Skeletal muscle tissue (tissue), 4 donors: ENCODE results near the gene FARS2. TPM values are rescaled to one million over a fixed set of nuclear protein-coding genes. Genes with fewer than 3 reads are reported as not detected.

Experiments
- H3K27ac ChIP-seq: one replicate; pipeline ENCODE4 v1.7.0; 2013; ENCODE audit warnings: mild to moderate bottlenecking, low read depth, low read length, inconsistent platforms
- H3K27me3 ChIP-seq, 3 donors: one replicate each; pipeline ENCODE4 v1.7.0; 2013; ENCODE audit warnings: low read length in 3 of 3; ENCODE audit not compliant: control insufficient read depth in 3 of 3, insufficient read depth in 3 of 3
- H3K36me3 ChIP-seq, 3 donors: one replicate each; pipeline ENCODE4 v1.7.0; 2013; ENCODE audit warnings: low read length in 3 of 3; ENCODE audit not compliant: control insufficient read depth in 3 of 3, insufficient read depth in 3 of 3
- H3K4me1 ChIP-seq, 3 donors: one replicate each; pipeline ENCODE4 v1.7.0; 2013; ENCODE audit warnings: low read length in 3 of 3, mild to moderate bottlenecking in 3 of 3; ENCODE audit not compliant: control insufficient read depth in 3 of 3, insufficient read depth in 3 of 3
- H3K4me3 ChIP-seq, 3 donors: one replicate each; pipeline ENCODE4 v1.7.0; 2013; ENCODE audit warnings: low read length in 3 of 3
- H3K9ac ChIP-seq, 3 donors: one replicate each; pipeline ENCODE4 v1.7.0; 2013; ENCODE audit warnings: low read length in 3 of 3, mild to moderate bottlenecking in 3 of 3, moderate library complexity in 2 of 3, low read depth in 1 of 3
- H3K9me3 ChIP-seq, 3 donors: one replicate each; pipeline ENCODE4 v1.7.0; 2013; ENCODE audit warnings: low read length in 3 of 3; ENCODE audit not compliant: control insufficient read depth in 3 of 3
- total RNA-seq: library from RNA; depleted of rRNA; stranded (reverse); fragments of >200 nt; gene quantifications from one replicate; pipeline ENCODE4 v1.2.3, GENCODE V29; 2014
- donor health status: Osteomylitis.

FARS2 gene
- total RNA-seq, 1 donor from 2014 or later, result 27.7 TPM

GRCh38 chr6:5331845-5332442, 70.6 kb downstream of the FARS2 start:
- Histone ChIP-seq H3K9me3 (no peaks in the 10 kb centered on the region), H3K4me1 (peaks cover 0 to 10% (median 9%) of the 10 kb centered on the region in 3 donors), H3K4me3 (no peak overlapping the region), H3K9ac (no peak overlapping the region), H3K27me3 (no peaks in the 10 kb centered on the region), H3K36me3 (no peaks in the 10 kb centered on the region), H3K27ac (no peak overlapping the region)

DNA sequence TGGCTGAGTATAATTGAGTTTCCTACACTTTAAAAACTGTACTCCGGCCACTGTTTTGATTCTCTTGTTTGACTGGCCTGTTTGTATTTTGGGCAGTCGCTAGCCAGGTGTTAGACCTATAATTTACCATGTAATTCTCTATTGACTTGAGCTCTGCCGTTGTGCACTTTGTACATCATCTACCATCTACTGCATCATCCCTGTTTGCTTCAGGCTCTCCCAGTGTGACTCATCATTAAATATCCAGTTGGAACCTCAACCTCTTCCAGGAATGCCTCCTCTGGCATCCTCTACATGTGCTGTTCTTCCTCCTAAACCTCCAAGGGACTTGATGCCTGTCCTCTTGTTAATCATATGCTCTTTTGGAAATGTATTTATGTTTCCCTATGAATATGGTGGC, 72.3 kb downstream of the FARS2 start:
- Histone ChIP-seq H3K27me3 (no peaks in the 10 kb centered on the region), H3K27ac (no peak overlapping the region), H3K4me3 (no peak overlapping the region), H3K36me3 (no peaks in the 10 kb centered on the region), H3K4me1 (peaks cover 0 to 10% (median 9%) of the 10 kb centered on the region in 3 donors), H3K9me3 (no peaks in the 10 kb centered on the region), H3K9ac (no peak overlapping the region)

- no peak overlapping the region for H3K4me3 ChIP-seq
- no peaks in the 10 kb centered on the region for H3K9me3 ChIP-seq
- H3K4me1 ChIP-seq, result peaks cover 0 to 10% (median 9%) of the 10 kb centered on the region in 3 donors
- H3K27me3 ChIP-seq, result no peaks in the 10 kb centered on the region
- H3K36me3 ChIP-seq, result no peaks in the 10 kb centered on the region
- no peak overlapping the region for H3K9ac ChIP-seq
- no peak overlapping the region for H3K27ac ChIP-seq
Measured at GRCh38 chr6:5334341-5334740, 73.0 kb downstream of the FARS2 start.

DNA sequence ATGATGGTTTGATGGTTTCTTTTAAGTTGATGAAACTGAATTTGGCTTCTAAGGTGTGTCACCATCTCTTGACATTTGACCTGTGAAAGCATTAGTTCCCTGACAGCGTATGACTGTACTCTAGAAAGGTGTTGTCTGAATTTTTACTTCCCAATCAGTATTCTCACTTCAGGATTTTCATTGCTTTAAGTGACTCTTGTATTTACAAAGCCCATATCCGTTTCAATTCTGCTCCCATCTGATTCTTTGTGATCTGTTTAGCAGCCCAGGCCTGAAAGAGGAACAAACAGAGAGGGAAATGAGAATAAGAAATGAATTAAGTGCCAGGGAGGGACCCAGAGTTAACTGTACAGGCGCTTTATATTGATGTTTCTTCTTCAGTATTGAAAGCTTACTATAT, 73.7 kb downstream of the FARS2 start:
- no peaks in the 10 kb centered on the region for H3K36me3 ChIP-seq
- H3K4me3 ChIP-seq, result no peak overlapping the region
- H3K9ac ChIP-seq, result no peak overlapping the region

GRCh38 chr6:5337573-5337972, 76.3 kb downstream of the FARS2 start:
- Histone ChIP-seq H3K27me3 (no peaks in the 10 kb centered on the region), H3K36me3 (no peaks in the 10 kb centered on the region), H3K9ac (no peak overlapping the region), H3K9me3 (no peaks in the 10 kb centered on the region), H3K4me1 (peaks cover 0 to 3% (median 0%) of the 10 kb centered on the region in 3 donors), H3K27ac (no peak overlapping the region), H3K4me3 (no peak overlapping the region)

More for the DNA sequence above, 73.7 kb downstream of the FARS2 start:
- Histone ChIP-seq H3K27me3 (no peaks in the 10 kb centered on the region), H3K27ac (no peak overlapping the region), H3K9me3 (no peaks in the 10 kb centered on the region), H3K4me1 (peaks cover 0 to 13% (median 9%) of the 10 kb centered on the region in 3 donors)

DNA sequence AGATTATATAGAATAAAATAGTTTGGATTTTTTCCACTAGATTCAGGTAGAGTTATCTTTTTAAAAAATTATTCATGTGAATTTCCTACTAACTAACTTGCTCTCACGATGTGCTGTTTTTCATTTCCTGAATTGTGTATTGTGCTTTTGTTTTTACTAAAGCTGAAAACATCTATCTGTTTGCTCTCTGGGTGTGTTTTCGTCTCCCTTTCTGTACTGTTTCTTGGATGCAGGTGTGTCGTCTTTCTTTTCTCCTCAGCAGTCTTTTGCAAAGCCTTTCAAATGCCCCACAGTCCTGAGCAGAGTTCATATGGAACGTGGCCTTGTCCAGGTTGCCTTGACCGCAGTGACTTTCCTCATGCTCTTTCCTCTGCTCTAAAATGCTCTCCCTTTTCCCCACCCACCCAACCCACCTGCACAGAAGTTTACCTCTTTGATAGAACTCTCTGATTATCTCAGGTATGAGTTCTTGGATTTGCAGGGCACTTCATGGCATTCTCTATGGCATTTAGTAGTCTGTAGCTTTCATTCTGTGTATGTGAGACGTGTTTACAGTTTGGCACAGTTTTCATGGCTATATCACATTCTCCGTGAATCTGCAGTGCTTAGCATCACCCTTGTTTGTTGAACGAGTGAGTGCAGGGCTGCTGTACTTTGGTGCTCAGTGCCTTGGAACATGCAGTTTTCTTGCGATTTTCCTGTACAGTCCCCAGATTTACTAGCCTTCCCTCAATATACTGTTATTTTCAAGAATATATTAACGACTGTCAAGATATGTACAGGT, 77.1 kb downstream of the FARS2 start:
- no peak overlapping the region for H3K27ac ChIP-seq
- peaks cover 0 to 3% (median 0%) of the 10 kb centered on the region in 3 donors for H3K4me1 ChIP-seq
- H3K9me3 ChIP-seq, result no peaks in the 10 kb centered on the region
- no peaks in the 10 kb centered on the region for H3K27me3 ChIP-seq
- H3K36me3 ChIP-seq, result no peaks in the 10 kb centered on the region
- H3K4me3 ChIP-seq, result no peak overlapping the region
- no peak overlapping the region for H3K9ac ChIP-seq

DNA sequence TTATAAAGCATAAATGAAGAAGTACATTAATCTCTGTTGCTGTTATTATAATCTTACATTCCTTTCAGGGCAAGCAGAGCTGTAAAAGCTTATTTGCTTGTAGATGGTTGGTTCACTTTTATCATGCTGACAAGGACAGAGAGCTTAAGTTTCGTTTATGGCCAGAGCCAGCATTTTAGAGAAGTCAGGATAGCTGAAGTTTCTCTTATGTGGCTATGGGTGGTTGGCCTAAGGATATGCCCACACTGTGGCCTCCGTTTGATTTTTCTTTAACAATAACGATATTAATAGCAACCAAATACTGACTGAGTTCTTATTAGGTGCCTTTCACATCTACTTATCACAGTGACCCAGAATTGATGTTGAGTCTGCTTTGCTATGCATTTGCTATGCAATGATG, 78.5 kb downstream of the FARS2 start:
- H3K4me1 ChIP-seq, result peaks cover 0 to 11% (median 0%) of the 10 kb centered on the region in 3 donors
- no peak overlapping the region for H3K4me3 ChIP-seq
- H3K27ac ChIP-seq, result no peak overlapping the region
- no peaks in the 10 kb centered on the region for H3K9me3 ChIP-seq
- H3K36me3 ChIP-seq, result no peaks in the 10 kb centered on the region
- no peak overlapping the region for H3K9ac ChIP-seq
- H3K27me3 ChIP-seq, result no peaks in the 10 kb centered on the region

DNA sequence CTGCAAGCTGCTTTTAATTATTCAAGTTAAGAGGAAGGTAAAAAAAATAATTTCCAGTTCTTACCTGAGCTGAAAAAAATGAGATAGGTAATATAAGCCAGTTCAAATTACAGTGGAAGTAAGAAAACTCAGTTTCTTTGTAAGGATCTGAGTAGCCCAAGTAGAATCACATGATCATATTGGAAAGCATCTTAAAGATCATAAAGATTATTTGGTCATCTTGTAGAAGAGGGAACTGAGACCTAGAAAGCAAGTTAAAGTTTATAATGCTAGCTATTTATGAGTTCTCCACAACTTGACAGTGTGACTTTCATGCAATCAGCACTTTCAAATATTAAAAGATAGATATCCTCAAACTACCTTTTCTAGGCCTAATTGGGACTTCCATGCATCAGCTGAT, 80.5 kb downstream of the FARS2 start:
- Histone ChIP-seq H3K9me3 (no peaks in the 10 kb centered on the region), H3K4me3 (no peak overlapping the region), H3K4me1 (peaks cover 0 to 11% (median 0%) of the 10 kb centered on the region in 3 donors), H3K27ac (no peak overlapping the region), H3K36me3 (no peaks in the 10 kb centered on the region), H3K9ac (no peak overlapping the region), H3K27me3 (no peaks in the 10 kb centered on the region)

DNA sequence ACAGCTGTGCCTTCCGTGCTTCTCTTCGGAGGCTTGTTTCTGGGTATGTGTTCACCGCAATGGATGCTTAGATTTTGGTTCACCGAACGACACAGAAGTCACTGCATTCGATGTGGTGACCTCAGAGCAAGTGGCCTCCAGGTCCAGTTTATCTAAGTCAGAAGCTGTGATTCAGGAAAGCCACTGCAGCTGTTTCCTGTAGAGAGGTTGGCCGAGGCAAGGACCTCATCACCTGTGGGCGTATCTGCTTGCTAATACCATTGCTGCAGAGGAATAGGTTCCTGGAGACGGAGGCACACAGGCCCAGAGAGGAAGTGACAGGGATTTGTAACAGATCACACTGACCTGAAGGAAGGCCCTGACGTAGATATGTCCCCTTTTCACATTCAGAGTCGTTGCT, 82.7 kb downstream of the FARS2 start:
- H3K4me1 ChIP-seq, result peaks cover 0 to 11% (median 0%) of the 10 kb centered on the region in 3 donors
- H3K9ac ChIP-seq, result no peak overlapping the region
- no peak overlapping the region for H3K4me3 ChIP-seq
- H3K9me3 ChIP-seq, result no peaks in the 10 kb centered on the region
- no peak overlapping the region for H3K27ac ChIP-seq
- no peaks in the 10 kb centered on the region for H3K27me3 ChIP-seq
- no peaks in the 10 kb centered on the region for H3K36me3 ChIP-seq

DNA sequence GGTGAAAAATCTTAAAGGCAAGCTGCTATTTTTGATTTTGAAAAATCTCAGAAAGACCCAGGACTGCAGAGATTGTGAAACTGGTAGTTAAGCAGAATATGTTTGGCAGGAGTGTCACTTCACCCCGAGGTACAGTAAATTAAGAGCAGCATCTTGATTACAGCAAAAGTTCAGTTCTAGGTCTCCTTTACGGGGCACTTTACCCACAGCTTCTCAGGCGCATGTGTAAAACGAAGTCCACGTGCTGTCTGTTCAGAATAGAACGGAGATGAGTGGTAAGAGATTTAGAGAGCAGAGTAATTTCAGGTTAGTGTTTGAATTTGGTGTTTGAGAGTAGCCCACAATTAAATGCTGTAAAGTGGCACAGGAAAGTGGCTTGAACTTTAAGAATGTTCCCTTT, 84.0 kb downstream of the FARS2 start:
- H3K36me3 ChIP-seq, result no peaks in the 10 kb centered on the region
- no peaks in the 10 kb centered on the region for H3K9me3 ChIP-seq
- no peaks in the 10 kb centered on the region for H3K27me3 ChIP-seq
- no peak overlapping the region for H3K4me3 ChIP-seq
- H3K9ac ChIP-seq, result no peak overlapping the region
- H3K4me1 ChIP-seq, result peaks cover 0 to 8% (median 0%) of the 10 kb centered on the region in 3 donors
- no peak overlapping the region for H3K27ac ChIP-seq
